ENCODE results near the gene FANCD2OS. TPM values are rescaled to one million over a fixed set of nuclear protein-coding genes. Genes with fewer than 3 reads are reported as not detected.

FANCD2OS gene
- total RNA-seq, 1 experiment from 2014 or later = not detected

DNA sequence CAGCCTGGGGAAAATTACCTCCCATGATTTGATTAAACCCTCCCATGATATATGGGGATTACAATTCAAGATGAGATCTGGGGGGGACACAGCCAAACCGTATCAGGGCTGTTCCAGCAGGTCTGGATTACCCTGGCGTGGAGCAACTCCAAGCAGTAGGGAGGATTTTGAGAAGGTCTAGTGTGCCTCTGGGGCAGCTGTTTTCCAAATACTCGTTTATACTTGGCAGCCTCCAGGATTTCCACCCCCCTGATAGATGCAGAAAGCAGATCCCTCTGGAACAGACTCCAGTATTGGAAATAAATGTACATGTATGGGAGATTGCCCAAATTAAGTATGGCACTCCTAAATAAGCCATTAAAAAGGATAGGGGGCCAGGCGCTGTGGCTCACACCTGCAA is 49.0 kb upstream of the FANCD2OS start:
- Histone ChIP-seq H3K4me2 (ENCODE audit: insufficient read depth, insufficient read length, low read length) (no peak overlapping the region), H3T11ph (ENCODE audit: low read length) (no peak overlapping the region), H2BK120ac (ENCODE audit: low read depth, low read length, poor library complexity, severe bottlenecking) (no peak overlapping the region), H3K4me1 (ENCODE audit: insufficient read depth, low read length) (no peaks in the 10 kb centered on the region), H2AFZ (ENCODE audit: low read length) (no peak overlapping the region), H2BK12ac (ENCODE audit: insufficient read length, low read depth, low read length) (no peak overlapping the region), H3K27ac (ENCODE audit: insufficient read length, low read depth, low read length) (no peak overlapping the region), H3K9ac (ENCODE audit: extremely low read depth, insufficient read length, low read length) (no peak overlapping the region), H2BK5ac (ENCODE audit: insufficient read length, low read length) (no peak overlapping the region), H3K23me2 (ENCODE audit: insufficient read length, low read depth, low read length, poor library complexity, severe bottlenecking) (no peaks in the 10 kb centered on the region), H3K27me3 (ENCODE audit: insufficient read depth, low read length) (no peaks in the 10 kb centered on the region), H3K9me3 (ENCODE audit: control insufficient read depth, low read depth, low read length) (no peaks in the 10 kb centered on the region), H3K14ac (ENCODE audit: insufficient read depth, low read length) (no peak overlapping the region), H3K56ac (ENCODE audit: insufficient read length, low read depth, low read length) (no peak overlapping the region), H4K8ac (replicated peaks; ENCODE audit: insufficient read length, low read depth, low read length) (no peak overlapping the region), H3K4ac (ENCODE audit: low read depth, low read length) (no peak overlapping the region), H3K79me2 (ENCODE audit: insufficient read depth, low read length) (no peaks in the 10 kb centered on the region), H3K18ac (ENCODE audit: insufficient read length, low read depth, low read length) (no peak overlapping the region), H4K91ac (ENCODE audit: insufficient read length, low read depth, low read length) (no peak overlapping the region), H3K79me1 (ENCODE audit: insufficient read depth, low read depth, low read length, poor library complexity, severe bottlenecking) (no peaks in the 10 kb centered on the region), H4K20me1 (ENCODE audit: control insufficient read depth, insufficient read depth, insufficient read length) (no peaks in the 10 kb centered on the region), H4K5ac (ENCODE audit: insufficient read length, low read depth, low read length) (no peak overlapping the region), H2BK15ac (ENCODE audit: low read depth, low read length) (no peak overlapping the region), H2BK20ac (ENCODE audit: low read depth, low read length, poor library complexity, severe bottlenecking) (no peak overlapping the region), H2AK5ac (ENCODE audit: insufficient read length, low read length) (no peak overlapping the region), H3K23ac (ENCODE audit: insufficient read length, low read depth, low read length) (no peak overlapping the region)
- Mint-ChIP-seq H3K36me3 (ENCODE audit: insufficient read depth in 1 of 3, low read depth in 3 of 3) (peaks cover 3 to 23% (median 10%) of the 10 kb centered on the region in 3 experiments; a peak in 5 of 7 replicates), H3K4me3 (no peak overlapping the region), H3K4me1 (peaks cover 4 to 5% of the 10 kb centered on the region in 2 experiments; a peak in 2 of 4 replicates), H3K27me3 (ENCODE audit: low read depth) (no peaks in the 10 kb centered on the region; the same call in 1 of the 2 replicates), H3K9me3 (no peaks in the 10 kb centered on the region), H3K27ac (no peak overlapping the region)
- DNase-seq = no peak
- WGBS (ENCODE audit: extremely low coverage, insufficient read length, low lambda C conversion rate) = no CpG with 5 or more reads among the region's 4 CpGs
- TF ChIP-seq, protein P1, sequence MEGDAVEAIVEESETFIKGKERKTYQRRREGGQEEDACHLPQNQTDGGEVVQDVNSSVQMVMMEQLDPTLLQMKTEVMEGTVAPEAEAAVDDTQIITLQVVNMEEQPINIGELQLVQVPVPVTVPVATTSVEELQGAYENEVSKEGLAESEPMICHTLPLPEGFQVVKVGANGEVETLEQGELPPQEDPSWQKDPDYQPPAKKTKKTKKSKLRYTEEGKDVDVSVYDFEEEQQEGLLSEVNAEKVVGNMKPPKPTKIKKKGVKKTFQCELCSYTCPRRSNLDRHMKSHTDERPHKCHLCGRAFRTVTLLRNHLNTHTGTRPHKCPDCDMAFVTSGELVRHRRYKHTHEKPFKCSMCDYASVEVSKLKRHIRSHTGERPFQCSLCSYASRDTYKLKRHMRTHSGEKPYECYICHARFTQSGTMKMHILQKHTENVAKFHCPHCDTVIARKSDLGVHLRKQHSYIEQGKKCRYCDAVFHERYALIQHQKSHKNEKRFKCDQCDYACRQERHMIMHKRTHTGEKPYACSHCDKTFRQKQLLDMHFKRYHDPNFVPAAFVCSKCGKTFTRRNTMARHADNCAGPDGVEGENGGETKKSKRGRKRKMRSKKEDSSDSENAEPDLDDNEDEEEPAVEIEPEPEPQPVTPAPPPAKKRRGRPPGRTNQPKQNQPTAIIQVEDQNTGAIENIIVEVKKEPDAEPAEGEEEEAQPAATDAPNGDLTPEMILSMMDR (conservative IDR thresholded peaks at IDR 0.05) = no peak

All from H9 (cell line).